Liver (tissue), 9 donors: ENCODE measurements around the gene RBM15B. TPM values are rescaled to one million over a fixed set of nuclear protein-coding genes. Genes with fewer than 3 reads are reported as not detected.

Source experiments
- DNase-seq: peaks from one replicate; pipeline ENCODE4 v3.0.0-alpha.2; 2017; ENCODE audit warnings: low spot score
- H3K27ac ChIP-seq, 2 donors: one replicate each; pipeline ENCODE4 v1.7.0; 2013; ENCODE audit warnings: inconsistent platforms in 2 of 2, low read length in 2 of 2, control low read depth in 1 of 2, low read depth in 1 of 2, mild to moderate bottlenecking in 1 of 2
- H3K27me3 ChIP-seq, 4 donors: one replicate each; pipeline versions ENCODE4 v1.6.1 to v1.7.0; 2013; ENCODE audit warnings: low read length in 3 of 4, inconsistent platforms in 1 of 4, mild to moderate bottlenecking in 1 of 4, moderate library complexity in 1 of 4; ENCODE audit not compliant: control insufficient read depth in 4 of 4, insufficient read depth in 4 of 4
- H3K36me3 ChIP-seq, 4 donors: one replicate each; pipeline versions ENCODE4 v1.6.1 to v1.7.0; 2013; ENCODE audit warnings: low read length in 3 of 4, mild to moderate bottlenecking in 3 of 4, low read depth in 1 of 4, moderate library complexity in 1 of 4; ENCODE audit not compliant: control insufficient read depth in 4 of 4, insufficient read depth in 3 of 4
- H3K4me1 ChIP-seq, 4 donors: one replicate each; pipeline versions ENCODE4 v1.6.1 to v1.7.0; 2013; ENCODE audit warnings: low read length in 3 of 4, mild to moderate bottlenecking in 3 of 4, moderate library complexity in 1 of 4; ENCODE audit not compliant: control insufficient read depth in 4 of 4, insufficient read depth in 4 of 4
- H3K4me3 ChIP-seq, 3 donors: one replicate each; pipeline versions ENCODE4 v1.6.1 to v1.7.0; 2013; ENCODE audit warnings: low read length in 3 of 3, control low read depth in 1 of 3, low read depth in 1 of 3, mild to moderate bottlenecking in 1 of 3
- H3K9ac ChIP-seq, 2 donors: one replicate each; pipeline ENCODE4 v1.7.0; 2013; ENCODE audit warnings: low read length in 2 of 2, mild to moderate bottlenecking in 2 of 2, moderate library complexity in 2 of 2, control low read depth in 1 of 2, low read depth in 1 of 2
- H3K9me3 ChIP-seq, 4 donors: one replicate each; pipeline versions ENCODE4 v1.6.1 to v1.7.0; 2013; ENCODE audit warnings: low read length in 3 of 4; ENCODE audit not compliant: control insufficient read depth in 4 of 4
- CTCF ChIP-seq: fragments of 150-350 bp; IDR thresholded peaks from 2 replicates; pipeline ENCODE4 v1.5.1; 2017; ENCODE audit warnings: improper control_type of control experiment, low read depth, low read length; ENCODE audit not compliant: missing input control
- FOXA2 ChIP-seq: IDR thresholded peaks from 2 replicates; pipeline ENCODE4 v1.6.1; 2016; ENCODE audit warnings: antibody characterized with exemption
- GABPA ChIP-seq, 2 donors: IDR thresholded peaks in 1 of 2; conservative IDR thresholded peaks in 1 of 2; 2 replicates each; pipeline ENCODE4 v1.6.1; 2016; ENCODE audit warnings: antibody characterized with exemption in 2 of 2, mild to moderate bottlenecking in 1 of 2, moderate library complexity in 1 of 2
- HNF4A ChIP-seq, 2 donors: conservative IDR thresholded peaks; 2 replicates each; pipeline ENCODE4 v1.6.1; 2016; ENCODE audit warnings: antibody characterized with exemption in 2 of 2, mild to moderate bottlenecking in 2 of 2
- HNF4G ChIP-seq: IDR thresholded peaks from 2 replicates; pipeline ENCODE4 v1.6.1; 2016; ENCODE audit warnings: antibody characterized with exemption
- JUND ChIP-seq, 2 donors: IDR thresholded peaks; 2 replicates each; pipeline ENCODE4 v1.6.1; 2016; ENCODE audit warnings: antibody characterized with exemption in 2 of 2
- REST ChIP-seq: IDR thresholded peaks from 2 replicates; pipeline ENCODE4 v1.6.1; 2016; ENCODE audit warnings: antibody characterized with exemption, mild to moderate bottlenecking
- SP1 ChIP-seq: IDR thresholded peaks from 2 replicates; pipeline ENCODE4 v1.6.1; 2018; ENCODE audit warnings: antibody characterized with exemption, mild to moderate bottlenecking
- TAF1 ChIP-seq: conservative IDR thresholded peaks from 2 replicates; pipeline ENCODE4 v1.6.1; 2016; ENCODE audit warnings: antibody characterized with exemption, mild to moderate bottlenecking
- YY1 ChIP-seq: IDR thresholded peaks from 2 replicates; pipeline ENCODE4 v1.6.1; 2016; ENCODE audit warnings: antibody characterized with exemption, mild to moderate bottlenecking
- ZBTB33 ChIP-seq: IDR thresholded peaks from 2 replicates; pipeline ENCODE4 v1.6.1; 2016; ENCODE audit warnings: antibody characterized with exemption
- WGBS: extraction: QIAGEN DNeasy Blood & Tissue Kit; methylation state at CpG from one replicate; pipeline ENCODE4 v1.1.7; 2013; 5-methylcytosine and 5-hydroxymethylcytosine counted together
- polyA plus RNA-seq, 2 donors: library from polyadenylated mRNA; stranded (reverse) in 1 of 2; unstranded in 1 of 2; fragments of 200-250 nt in 1 of 2; fragments of >200 nt in 1 of 2; fragmentation: Nextera tagmentation in 1 of 2; extraction: Ambion mirVana in 1 of 2; gene quantifications; one replicate each; pipeline versions ENCODE4 v1.2.1 to v1.2.3, GENCODE V29; 2013 to 2015
- total RNA-seq, 2 donors: library from RNA; depleted of rRNA; stranded (reverse); fragments of >200 nt; gene quantifications; one replicate each; pipeline ENCODE4 v1.2.3, GENCODE V29; 2014
- donor health status: healthy.
- donor health status: healthy.
- donor health status: healthy.
- donor health status: healthy.
- donor health status: healthy.

The RBM15B gene
- total and polyA plus RNA-seq, 4 donors, result 2.3 to 14.8 (median 10.0) TPM

- TF ChIP-seq REST, result no peak
- no peak for TF ChIP-seq SP1
- TF ChIP-seq CTCF, result no peak
- TF ChIP-seq HNF4G, result no peak
- TF ChIP-seq HNF4A (conservative IDR thresholded peaks at IDR 0.05), result no peak
Measured at GRCh38 chr3:51374456-51374855, 16.6 kb upstream of the RBM15B start (continued).

GRCh38 chr3:51375136-51375535 is 15.9 kb upstream of the RBM15B start:
- peaks cover 0 to 11% (median 8%) of the 10 kb centered on the region in 4 donors for H3K4me1 ChIP-seq
- no peak overlapping the region for H3K27ac ChIP-seq
- H3K9ac ChIP-seq, result no peak overlapping the region
- H3K4me3 ChIP-seq, result no peak overlapping the region
- TF ChIP-seq ZBTB33 (no peak), JUND (IDR thresholded peaks at IDR 0.05) (no peak), YY1 (no peak), GABPA (IDR thresholded peaks at IDR 0.05 in 1 of 2, conservative IDR thresholded peaks at IDR 0.05 in 1 of 2) (no peak)
- H3K9me3 ChIP-seq, result no peaks in the 10 kb centered on the region
- no peaks in the 10 kb centered on the region for H3K36me3 ChIP-seq
- no peaks in the 10 kb centered on the region for H3K27me3 ChIP-seq
- DNase-seq, result no peak

- no peak for DNase-seq
- no peaks in the 10 kb centered on the region for H3K27me3 ChIP-seq
- TF ChIP-seq TAF1 (no peak), FOXA2 (no peak), HNF4A (conservative IDR thresholded peaks at IDR 0.05) (no peak)
- no peak overlapping the region for H3K4me3 ChIP-seq
- WGBS, result 84% methylated on average over 8 of the region's 8 CpGs
- H3K9me3 ChIP-seq, result no peaks in the 10 kb centered on the region
- no peaks in the 10 kb centered on the region for H3K36me3 ChIP-seq
- no peak overlapping the region for H3K27ac ChIP-seq
- H3K9ac ChIP-seq, result no peak overlapping the region
- peaks cover 0 to 11% (median 8%) of the 10 kb centered on the region in 4 donors for H3K4me1 ChIP-seq
Measured at GRCh38 chr3:51375571-51375970, 15.5 kb upstream of the RBM15B start.
